Upper lobe of left lung (tissue), 4 donors: ENCODE data around the gene SBF1.

ENCODE experiments used
- EP300 ChIP-seq, 4 donors: sonication (generic); formaldehyde crosslinking; IDR thresholded peaks; one replicate each; pipeline ENCODE4 v1.5.1; 2017; ENCODE audit warnings: antibody characterized with exemption in 4 of 4, control low read depth in 2 of 4
- POLR2A ChIP-seq, 4 donors: fragments of 450-650 bp; IDR thresholded peaks; one replicate each; pipeline ENCODE4 v1.5.1; 2016 to 2017; ENCODE audit warnings: antibody characterized with exemption in 4 of 4, mild to moderate bottlenecking in 2 of 4
- POLR2AphosphoS5 ChIP-seq, 2 donors: sonication (generic); formaldehyde crosslinking; IDR thresholded peaks; one replicate each; pipeline ENCODE4 v1.5.1; 2017; ENCODE audit warnings: antibody characterized with exemption in 2 of 2
- TF ChIP-seq, protein P1 (sequence below), 6 experiments: fragments of 450-650 bp in 4 of 6; fragments of 200-600 bp in 2 of 6; sonication (generic) in 2 of 6; IDR thresholded peaks; one replicate each; pipeline ENCODE4 v1.5.1; 2016 to 2019; ENCODE audit warnings: antibody characterized with exemption in 6 of 6

DNA sequence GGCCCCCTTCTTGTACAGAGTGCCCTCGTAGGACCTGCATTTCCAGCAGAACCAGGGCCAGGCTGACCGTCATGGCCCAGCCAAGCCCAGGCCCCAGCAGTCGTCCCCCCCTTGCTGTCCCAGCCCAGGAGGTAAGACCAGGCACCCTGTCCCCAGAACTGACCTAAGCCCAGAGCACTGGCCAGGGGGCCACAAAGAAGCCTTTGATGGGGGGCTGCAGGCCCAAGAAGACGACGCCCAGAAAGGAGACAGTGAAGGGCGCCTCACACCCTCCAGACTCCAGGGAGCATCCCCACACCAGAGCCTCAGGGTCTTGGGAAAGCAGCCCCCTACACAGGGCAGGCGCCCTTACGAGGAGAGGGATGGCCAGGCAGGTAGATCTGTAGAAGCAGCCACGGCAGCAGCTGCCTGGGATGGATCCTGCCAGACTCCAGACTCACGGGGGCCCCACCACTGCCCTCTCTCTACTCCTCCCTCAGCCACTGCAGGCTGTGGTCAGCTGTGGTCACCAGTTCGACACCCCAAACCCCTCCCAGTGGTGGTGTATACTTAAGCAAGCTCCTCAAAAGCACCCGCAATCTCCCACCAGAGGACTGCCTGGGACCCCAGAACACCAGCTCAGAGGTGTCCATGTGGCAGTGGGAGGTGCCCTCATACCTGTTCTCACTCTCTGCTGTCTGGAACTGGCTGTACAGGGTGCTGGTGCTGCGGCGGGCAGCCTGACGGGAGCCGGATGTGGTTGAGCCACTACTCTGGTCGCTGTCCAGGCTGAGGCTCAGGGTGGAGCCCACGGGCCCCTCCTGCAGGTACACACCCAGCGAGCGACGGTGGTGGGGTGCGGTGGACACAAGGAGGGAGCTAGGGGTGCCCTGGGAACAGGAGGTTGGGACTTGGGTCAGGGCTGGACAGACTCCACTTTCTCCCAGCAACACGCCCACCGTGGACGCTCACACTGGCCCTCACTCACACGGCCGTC, 27.0 kb downstream of the SBF1 start:
- TF ChIP-seq, protein P1, sequence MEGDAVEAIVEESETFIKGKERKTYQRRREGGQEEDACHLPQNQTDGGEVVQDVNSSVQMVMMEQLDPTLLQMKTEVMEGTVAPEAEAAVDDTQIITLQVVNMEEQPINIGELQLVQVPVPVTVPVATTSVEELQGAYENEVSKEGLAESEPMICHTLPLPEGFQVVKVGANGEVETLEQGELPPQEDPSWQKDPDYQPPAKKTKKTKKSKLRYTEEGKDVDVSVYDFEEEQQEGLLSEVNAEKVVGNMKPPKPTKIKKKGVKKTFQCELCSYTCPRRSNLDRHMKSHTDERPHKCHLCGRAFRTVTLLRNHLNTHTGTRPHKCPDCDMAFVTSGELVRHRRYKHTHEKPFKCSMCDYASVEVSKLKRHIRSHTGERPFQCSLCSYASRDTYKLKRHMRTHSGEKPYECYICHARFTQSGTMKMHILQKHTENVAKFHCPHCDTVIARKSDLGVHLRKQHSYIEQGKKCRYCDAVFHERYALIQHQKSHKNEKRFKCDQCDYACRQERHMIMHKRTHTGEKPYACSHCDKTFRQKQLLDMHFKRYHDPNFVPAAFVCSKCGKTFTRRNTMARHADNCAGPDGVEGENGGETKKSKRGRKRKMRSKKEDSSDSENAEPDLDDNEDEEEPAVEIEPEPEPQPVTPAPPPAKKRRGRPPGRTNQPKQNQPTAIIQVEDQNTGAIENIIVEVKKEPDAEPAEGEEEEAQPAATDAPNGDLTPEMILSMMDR (IDR thresholded peaks at IDR 0.05): no peak
- TF ChIP-seq POLR2AphosphoS5 (IDR thresholded peaks at IDR 0.05) (no peak), POLR2A (IDR thresholded peaks at IDR 0.05) (no peak), EP300 (IDR thresholded peaks at IDR 0.05) (no peak)
